Suprapubic skin (tissue), 4 donors: Measurements from ENCODE around the gene CDC42EP5. TPM values are rescaled to one million over a fixed set of nuclear protein-coding genes. Genes with fewer than 3 reads are reported as not detected.

ENCODE experiments used
- DNase-seq, 2 donors: peaks; one replicate each; pipeline ENCODE4 v3.0.0-alpha.2; 2019; ENCODE audit warnings: low spot score in 2 of 2
- H3K27ac ChIP-seq: fragments of 200-600 bp; sonication (generic); one replicate; pipeline ENCODE4 v1.5.1; 2019
- H3K27me3 ChIP-seq: fragments of 200-600 bp; sonication (generic); one replicate; pipeline ENCODE4 v1.5.1; 2019
- H3K36me3 ChIP-seq: fragments of 200-600 bp; sonication (generic); one replicate; pipeline ENCODE4 v1.5.1; 2019
- H3K4me1 ChIP-seq: fragments of 200-600 bp; sonication (generic); one replicate; pipeline ENCODE4 v1.5.1; 2019
- H3K4me3 ChIP-seq: fragments of 200-600 bp; sonication (generic); one replicate; pipeline ENCODE4 v1.5.1; 2019; ENCODE audit warnings: mild to moderate bottlenecking
- H3K9me3 ChIP-seq: fragments of 200-600 bp; sonication (generic); one replicate; pipeline ENCODE4 v1.5.1; 2019
- EP300 ChIP-seq: sonication (generic); formaldehyde crosslinking; IDR thresholded peaks from one replicate; pipeline ENCODE4 v1.6.1; 2017; ENCODE audit warnings: antibody characterized with exemption
- POLR2A ChIP-seq, 2 donors: fragments of 450-650 bp; IDR thresholded peaks; one replicate each; pipeline ENCODE4 v1.6.1; 2017; ENCODE audit warnings: antibody characterized with exemption in 2 of 2, mild to moderate bottlenecking in 2 of 2, moderate library complexity in 2 of 2
- POLR2AphosphoS5 ChIP-seq, 3 donors: sonication (generic); formaldehyde crosslinking; IDR thresholded peaks; one replicate each; pipeline ENCODE4 v1.6.1; 2017; ENCODE audit warnings: antibody characterized with exemption in 3 of 3
- WGBS: methylation state at CpG from one replicate; pipeline ENCODE4 v1.1.5; 2018; 5-methylcytosine and 5-hydroxymethylcytosine counted together
- total RNA-seq, 4 donors: library from RNA; depleted of rRNA; stranded (reverse); fragments of >200 nt; gene quantifications; one replicate each; pipeline ENCODE4 v1.1.0, GENCODE V29; 2016
- TF ChIP-seq, protein P1 (sequence below), 2 donors: fragments of 200-600 bp in 1 of 2; fragments of 450-650 bp in 1 of 2; sonication (generic) in 1 of 2; IDR thresholded peaks; one replicate each; pipeline ENCODE4 v1.5.1; 2016 to 2019; ENCODE audit warnings: antibody characterized with exemption in 2 of 2, mild to moderate bottlenecking in 1 of 2, moderate library complexity in 1 of 2

Gene CDC42EP5
- total RNA-seq, 4 donors from 2014 or later = 4.2 to 9.4 (median 5.5) TPM

GRCh38 chr19:54433697-54434096 lies 39.4 kb downstream of the CDC42EP5 start:
- Histone ChIP-seq H3K4me3 (no peak overlapping the region), H3K36me3 (no peaks in the 10 kb centered on the region), H3K27me3 (peaks cover 22% of the 10 kb centered on the region), H3K4me1 (peaks cover 30% of the 10 kb centered on the region), H3K9me3 (no peaks in the 10 kb centered on the region), H3K27ac (no peak overlapping the region)
- no peak for DNase-seq
- TF ChIP-seq EP300 (no peak), POLR2AphosphoS5 (IDR thresholded peaks at IDR 0.05) (no peak), POLR2A (IDR thresholded peaks at IDR 0.05) (no peak)
- TF ChIP-seq, protein P1, sequence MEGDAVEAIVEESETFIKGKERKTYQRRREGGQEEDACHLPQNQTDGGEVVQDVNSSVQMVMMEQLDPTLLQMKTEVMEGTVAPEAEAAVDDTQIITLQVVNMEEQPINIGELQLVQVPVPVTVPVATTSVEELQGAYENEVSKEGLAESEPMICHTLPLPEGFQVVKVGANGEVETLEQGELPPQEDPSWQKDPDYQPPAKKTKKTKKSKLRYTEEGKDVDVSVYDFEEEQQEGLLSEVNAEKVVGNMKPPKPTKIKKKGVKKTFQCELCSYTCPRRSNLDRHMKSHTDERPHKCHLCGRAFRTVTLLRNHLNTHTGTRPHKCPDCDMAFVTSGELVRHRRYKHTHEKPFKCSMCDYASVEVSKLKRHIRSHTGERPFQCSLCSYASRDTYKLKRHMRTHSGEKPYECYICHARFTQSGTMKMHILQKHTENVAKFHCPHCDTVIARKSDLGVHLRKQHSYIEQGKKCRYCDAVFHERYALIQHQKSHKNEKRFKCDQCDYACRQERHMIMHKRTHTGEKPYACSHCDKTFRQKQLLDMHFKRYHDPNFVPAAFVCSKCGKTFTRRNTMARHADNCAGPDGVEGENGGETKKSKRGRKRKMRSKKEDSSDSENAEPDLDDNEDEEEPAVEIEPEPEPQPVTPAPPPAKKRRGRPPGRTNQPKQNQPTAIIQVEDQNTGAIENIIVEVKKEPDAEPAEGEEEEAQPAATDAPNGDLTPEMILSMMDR (IDR thresholded peaks at IDR 0.05) = no peak
- 93% methylated on average over 3 of the region's 5 CpGs for WGBS

- H3K4me1 ChIP-seq = peaks cover 29% of the 10 kb centered on the region
- 53% methylated on average over 10 of the region's 10 CpGs for WGBS
- H3K36me3 ChIP-seq = no peaks in the 10 kb centered on the region
- H3K4me3 ChIP-seq = no peak overlapping the region
- peaks cover 28% of the 10 kb centered on the region for H3K27me3 ChIP-seq
- TF ChIP-seq POLR2A (IDR thresholded peaks at IDR 0.05) (no peak), POLR2AphosphoS5 (IDR thresholded peaks at IDR 0.05) (no peak), EP300 (no peak)
- TF ChIP-seq, protein P1 (IDR thresholded peaks at IDR 0.05) = no peak
- no peak for DNase-seq
- no peaks in the 10 kb centered on the region for H3K9me3 ChIP-seq
- H3K27ac ChIP-seq = no peak overlapping the region
Observed at GRCh38 chr19:54432144-54432738, 40.9 kb downstream of the CDC42EP5 start.

DNA sequence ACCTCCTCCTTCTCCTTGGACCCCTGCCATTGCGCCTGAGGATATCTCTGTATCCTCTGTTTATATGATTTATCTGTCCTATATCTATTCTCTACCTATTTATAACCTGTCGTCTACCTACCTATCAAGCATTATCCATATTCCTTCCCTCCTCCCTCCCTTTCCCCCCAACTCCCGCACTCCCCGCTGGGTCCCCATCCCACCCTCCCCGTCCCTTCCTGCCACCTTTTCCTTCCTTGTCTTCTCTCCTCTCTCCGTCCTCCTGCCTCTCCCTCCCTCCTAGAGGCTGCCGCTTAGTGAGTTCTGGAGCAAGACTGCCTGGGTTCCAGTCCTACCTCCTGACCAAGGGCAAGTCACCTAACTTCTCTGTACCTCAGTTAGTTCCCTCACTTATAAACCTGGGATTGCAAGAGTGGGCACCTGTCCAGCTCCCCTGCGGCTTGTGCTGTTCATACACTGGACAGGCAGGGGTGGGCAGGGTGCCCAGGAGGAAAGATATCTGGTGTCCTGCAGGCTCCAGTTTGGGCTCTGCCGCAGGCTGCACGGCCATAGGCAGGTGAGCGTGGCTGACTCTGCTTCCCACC lies 41.7 kb downstream of the CDC42EP5 start:
- no peaks in the 10 kb centered on the region for H3K36me3 ChIP-seq
- DNase-seq = peak in 1 of 2 donors; percentile 78
- H3K4me3 ChIP-seq = peak overlapping the region; percentile 38
- no peaks in the 10 kb centered on the region for H3K9me3 ChIP-seq
- 27% methylated on average over 11 of the region's 11 CpGs for WGBS
- peaks cover 32% of the 10 kb centered on the region for H3K27me3 ChIP-seq
- TF ChIP-seq POLR2AphosphoS5 (IDR thresholded peaks at IDR 0.05) (no peak), POLR2A (IDR thresholded peaks at IDR 0.05) (no peak), EP300 (no peak)
- TF ChIP-seq, protein P1 (IDR thresholded peaks at IDR 0.05) = no peak
- peaks cover 29% of the 10 kb centered on the region for H3K4me1 ChIP-seq
- H3K27ac ChIP-seq = peak overlapping the region; percentile 7

- H3K27me3 ChIP-seq = peaks cover 40% of the 10 kb centered on the region
- H3K4me1 ChIP-seq = peaks cover 26% of the 10 kb centered on the region
- H3K9me3 ChIP-seq = no peaks in the 10 kb centered on the region
- TF ChIP-seq, protein P1 (IDR thresholded peaks at IDR 0.05) = no peak
- TF ChIP-seq EP300 (no peak), POLR2AphosphoS5 (IDR thresholded peaks at IDR 0.05) (no peak), POLR2A (IDR thresholded peaks at IDR 0.05) (no peak)
- H3K4me3 ChIP-seq = peak overlapping the region; percentile 38
- WGBS = 3% methylated on average over 30 of the region's 43 CpGs
- H3K27ac ChIP-seq = peak overlapping the region; percentile 7
- DNase-seq = peak in 1 of 2 donors; percentile 73
- no peaks in the 10 kb centered on the region for H3K36me3 ChIP-seq
Observed at GRCh38 chr19:54430306-54431254, 42.5 kb downstream of the CDC42EP5 start.
